Activated naive CD4-positive, alpha-beta T cell treated with anti-CD3 and anti-CD28 coated beads, Interleukin-2, amount 10 ng/mL, durations not matched to agents 7 days and 5 days (primary cell): Measurements from ENCODE around the gene MIPOL1.

Experiments used
- CTCF ChIA-PET: fragments of 350-600 bp; sonication (Branson Sonifier 250); formaldehyde crosslinking; loops from one replicate; lab custom pipeline; 2021; ENCODE audit warnings: antibody characterized with exemption; lab: Charles Lee
- DNase-seq: peaks from one replicate; pipeline ENCODE4 v3.0.0-alpha.2; 2020
- H3K27ac Mint-ChIP-seq: one replicate; pipeline ENCODE4 v1.8.0; 2021; ENCODE audit warnings: mild to moderate bottlenecking, moderate library complexity, mixed read lengths
- H3K27me3 Mint-ChIP-seq: one replicate; pipeline ENCODE4 v1.8.0; 2021; ENCODE audit warnings: mild to moderate bottlenecking, mixed read lengths
- H3K36me3 Mint-ChIP-seq: one replicate; pipeline ENCODE4 v1.8.0; 2021; ENCODE audit warnings: mixed read lengths
- H3K4me1 Mint-ChIP-seq: one replicate; pipeline ENCODE4 v1.8.0; 2021; ENCODE audit warnings: mixed read lengths
- H3K4me3 Mint-ChIP-seq: one replicate; pipeline ENCODE4 v1.8.0; 2021; ENCODE audit warnings: mild to moderate bottlenecking, moderate library complexity, mixed read lengths
- H3K9me3 Mint-ChIP-seq: one replicate; pipeline ENCODE4 v1.8.0; 2021; ENCODE audit warnings: mixed read lengths

The MIPOL1 gene

GRCh38 chr14:37597914-37598746 is 400.4 kb downstream of the MIPOL1 start:
- peaks cover 96% of the 10 kb centered on the region for H3K27me3 Mint-ChIP-seq
- CTCF ChIA-PET, result no interaction called here
- no peak for DNase-seq
- peaks cover 6% of the 10 kb centered on the region for H3K9me3 Mint-ChIP-seq
- no peak overlapping the region for H3K4me3 Mint-ChIP-seq
- H3K27ac Mint-ChIP-seq, result peak overlapping the region; percentile 24
- H3K4me1 Mint-ChIP-seq, result peaks cover 17% of the 10 kb centered on the region
- peaks cover 15% of the 10 kb centered on the region for H3K36me3 Mint-ChIP-seq

- no peak for DNase-seq
- H3K4me1 Mint-ChIP-seq, result peaks cover 17% of the 10 kb centered on the region
- no peak overlapping the region for H3K4me3 Mint-ChIP-seq
- H3K27ac Mint-ChIP-seq, result no peak overlapping the region
- peaks cover 6% of the 10 kb centered on the region for H3K9me3 Mint-ChIP-seq
- H3K36me3 Mint-ChIP-seq, result peaks cover 15% of the 10 kb centered on the region
- H3K27me3 Mint-ChIP-seq, result peaks cover 98% of the 10 kb centered on the region
- CTCF ChIA-PET, result no interaction called here
Measured at GRCh38 chr14:37598747-37599506, 401.2 kb downstream of the MIPOL1 start.

GRCh38 chr14:37599507-37600368 is 402.0 kb downstream of the MIPOL1 start:
- peaks cover 6% of the 10 kb centered on the region for H3K9me3 Mint-ChIP-seq
- H3K4me3 Mint-ChIP-seq, result no peak overlapping the region
- CTCF ChIA-PET, result no interaction called here
- H3K4me1 Mint-ChIP-seq, result peaks cover 13% of the 10 kb centered on the region
- H3K27ac Mint-ChIP-seq, result peak overlapping the region; percentile 68
- H3K36me3 Mint-ChIP-seq, result peaks cover 12% of the 10 kb centered on the region
- H3K27me3 Mint-ChIP-seq, result peaks cover 94% of the 10 kb centered on the region
- DNase-seq, result no peak

- Mint-ChIP-seq H3K9me3 (peaks cover 6% of the 10 kb centered on the region), H3K4me1 (peaks cover 9% of the 10 kb centered on the region), H3K27me3 (peaks cover 80% of the 10 kb centered on the region), H3K4me3 (no peak overlapping the region), H3K36me3 (peaks cover 10% of the 10 kb centered on the region), H3K27ac (no peak overlapping the region)
- no peak for DNase-seq
- CTCF ChIA-PET, result no interaction called here
Measured at GRCh38 chr14:37600880-37601741, 403.4 kb downstream of the MIPOL1 start.

- H3K27ac Mint-ChIP-seq, result no peak overlapping the region
- CTCF ChIA-PET, result no interaction called here
- H3K9me3 Mint-ChIP-seq, result peaks cover 6% of the 10 kb centered on the region
- H3K4me1 Mint-ChIP-seq, result peaks cover 6% of the 10 kb centered on the region
- H3K36me3 Mint-ChIP-seq, result peaks cover 10% of the 10 kb centered on the region
- DNase-seq, result no peak
- no peak overlapping the region for H3K4me3 Mint-ChIP-seq
- peaks cover 73% of the 10 kb centered on the region for H3K27me3 Mint-ChIP-seq
Measured at GRCh38 chr14:37601865-37602264, 404.1 kb downstream of the MIPOL1 start.
